Measurements from ENCODE around the gene ANKIB1. TPM values are rescaled to one million over a fixed set of nuclear protein-coding genes. Genes with fewer than 3 reads are reported as not detected.

ANKIB1 gene
- total and polyA plus RNA-seq, 2 donors (not counting 1 experiment from before 2014, with no cell fraction given): 53.4 to 60.4 TPM

DNA sequence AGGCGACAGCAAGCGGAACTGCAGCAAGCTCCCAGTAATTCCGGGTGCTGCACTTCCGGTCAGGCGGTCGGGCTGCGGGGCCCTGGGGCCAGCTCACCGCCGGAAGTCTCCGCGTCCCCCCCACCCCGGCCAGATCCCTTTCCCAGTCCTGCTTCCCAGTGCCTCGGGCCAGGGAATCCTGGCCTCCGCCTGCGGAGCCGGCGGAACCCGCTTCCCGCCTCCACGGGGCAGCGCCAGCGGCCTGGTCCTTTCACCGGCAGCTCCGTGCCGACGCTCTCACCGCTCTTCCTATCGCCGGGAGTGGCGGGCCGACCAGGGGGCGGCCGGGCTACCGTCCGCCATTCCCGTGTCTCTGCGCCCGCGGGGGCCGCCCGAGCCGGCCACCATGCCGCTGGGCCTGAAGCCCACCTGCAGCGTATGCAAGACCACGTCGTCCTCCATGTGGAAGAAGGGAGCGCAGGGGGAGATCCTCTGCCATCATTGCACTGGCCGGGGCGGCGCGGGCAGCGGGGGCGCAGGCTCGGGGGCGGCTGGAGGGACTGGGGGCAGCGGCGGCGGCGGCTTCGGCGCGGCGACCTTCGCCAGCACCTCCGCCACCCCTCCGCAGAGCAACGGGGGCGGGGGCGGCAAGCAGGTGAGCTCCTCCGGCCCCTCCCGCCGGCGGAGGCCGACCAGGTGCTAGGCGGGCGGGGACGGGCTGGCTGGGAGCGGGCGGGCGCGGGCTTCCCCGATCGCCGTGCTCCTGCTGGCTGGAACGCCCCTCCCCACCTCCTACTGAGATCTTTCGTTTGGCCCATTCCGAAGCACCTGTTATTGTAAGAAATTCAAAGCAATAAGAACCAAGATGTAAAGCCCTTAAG, 201.8 kb downstream of the ANKIB1 start, which contains the start of gene GATAD1:
TSS of gene GATAD1 (plus strand) at position 138 of the 860 bp plus-strand sequence. CDS start at position 386, 248 bp downstream.
- H3K27me3 ChIP-seq (ENCODE audit: control insufficient read depth, insufficient read depth, low read length): no peaks in the 10 kb centered on the region
- H3K36me3 ChIP-seq (ENCODE audit: control insufficient read depth, insufficient read depth, low read length): peaks cover 7% of the 10 kb centered on the region
- peak within 1 kb of the TSS; percentile 95 for H3K9ac ChIP-seq (ENCODE audit: insufficient read depth, low read length)
- peak within 1 kb of the TSS; percentile 88 for H3K27ac ChIP-seq (ENCODE audit: insufficient read depth, low read length)
- peaks cover 2% of the 10 kb centered on the region for H3K4me1 ChIP-seq (ENCODE audit: control insufficient read depth, extremely low read depth, insufficient read depth, low read length)
- H3K79me2 ChIP-seq (ENCODE audit: control insufficient read depth, insufficient read depth, low read length): peaks cover 11% of the 10 kb centered on the region
- TF ChIP-seq EZH2 (IDR thresholded peaks at IDR 0.05; ENCODE audit: low read length, missing control alignments) (no peak), CTCF (conservative IDR thresholded peaks at IDR 0.05 in 1 of 2, IDR thresholded peaks at IDR 0.05 in 1 of 2; ENCODE audit: low read depth in 1 of 2, low read length in 2 of 2) (peak; percentile 89 to 90)
- H3K4me2 ChIP-seq (ENCODE audit: extremely low read depth, insufficient read depth, low read length): peak within 1 kb of the TSS; percentile 71
- no peaks in the 10 kb centered on the region for H3K9me3 ChIP-seq (ENCODE audit: control insufficient read depth, insufficient read depth, low read depth, low read length)
- H2AFZ ChIP-seq (ENCODE audit: low read length): peak within 1 kb of the TSS; percentile 85
- DNase-seq (ENCODE audit: low read depth in 2 of 2): peak; percentile 89 to 93
- H4K20me1 ChIP-seq (ENCODE audit: control insufficient read depth, extremely low read depth, insufficient read depth, low read length): no peaks in the 10 kb centered on the region
- peak within 1 kb of the TSS; percentile 84 to 97 (median 88) for H3K4me3 ChIP-seq (replicated peaks in 1 of 4; ENCODE audit: control extremely low read depth in 1 of 4, insufficient read depth in 1 of 4, low read depth in 3 of 4, low read length in 4 of 4)

GRCh38 chr7:92448205-92448747, 202.5 kb downstream of the ANKIB1 start:
- no peaks in the 10 kb centered on the region for H3K27me3 ChIP-seq (ENCODE audit: control insufficient read depth, insufficient read depth, low read length)
- H3K4me1 ChIP-seq (ENCODE audit: control insufficient read depth, extremely low read depth, insufficient read depth, low read length): peaks cover 2% of the 10 kb centered on the region
- peak; percentile 49 to 57 for TF ChIP-seq CTCF (conservative IDR thresholded peaks at IDR 0.05 in 1 of 2, IDR thresholded peaks at IDR 0.05 in 1 of 2; ENCODE audit: low read depth in 1 of 2, low read length in 2 of 2)
- TF ChIP-seq EZH2 (IDR thresholded peaks at IDR 0.05; ENCODE audit: low read length, missing control alignments): no peak
- H3K36me3 ChIP-seq (ENCODE audit: control insufficient read depth, insufficient read depth, low read length): peaks cover 9% of the 10 kb centered on the region
- H3K4me2 ChIP-seq (ENCODE audit: extremely low read depth, insufficient read depth, low read length): peak overlapping the region; percentile 71
- peak overlapping the region; percentile 84 to 97 (median 88) for H3K4me3 ChIP-seq (replicated peaks in 1 of 4; ENCODE audit: control extremely low read depth in 1 of 4, insufficient read depth in 1 of 4, low read depth in 3 of 4, low read length in 4 of 4)
- H3K27ac ChIP-seq (ENCODE audit: insufficient read depth, low read length): peak overlapping the region; percentile 88
- peak overlapping the region; percentile 95 for H3K9ac ChIP-seq (ENCODE audit: insufficient read depth, low read length)
- peak overlapping the region; percentile 77 for H2AFZ ChIP-seq (ENCODE audit: low read length)
- H4K20me1 ChIP-seq (ENCODE audit: control insufficient read depth, extremely low read depth, insufficient read depth, low read length): no peaks in the 10 kb centered on the region
- no peaks in the 10 kb centered on the region for H3K9me3 ChIP-seq (ENCODE audit: control insufficient read depth, insufficient read depth, low read depth, low read length)
- peaks cover 11% of the 10 kb centered on the region for H3K79me2 ChIP-seq (ENCODE audit: control insufficient read depth, insufficient read depth, low read length)
- peak; percentile 63 to 65 for DNase-seq (ENCODE audit: low read depth in 2 of 2)

Other genes starting within 250 kb of the ANKIB1 start
- 343 and 784 TPM in 2 replicates for gene CYP51A1, start 111.5 kb upstream of the ANKIB1 start, total RNA-seq
- gene CYP51A1, start 111.5 kb upstream of the ANKIB1 start, polyA plus RNA-seq: 28.7 and 50.0 TPM in 2 replicates
- under 0.01 and 0.17 TPM in 2 replicates for gene LRRD1, start 66.8 kb upstream of the ANKIB1 start, total RNA-seq
- 0.02 and 0.06 TPM in 2 replicates for gene LRRD1, start 66.8 kb upstream of the ANKIB1 start, polyA plus RNA-seq
- 45.7 and 53.0 TPM in 2 replicates for gene KRIT1, start 60 bp upstream of the ANKIB1 start, total RNA-seq
- 37.9 and 52.3 TPM in 2 replicates for gene KRIT1, start 60 bp upstream of the ANKIB1 start, polyA plus RNA-seq
- gene GATAD1, start 201.5 kb downstream of the ANKIB1 start, total RNA-seq: 25.9 and 32.4 TPM in 2 replicates
- gene GATAD1, start 201.5 kb downstream of the ANKIB1 start, polyA plus RNA-seq: 21.7 and 32.1 TPM in 2 replicates
- not detected in 2 replicates for gene ERVW-1, start 232.0 kb downstream of the ANKIB1 start, total RNA-seq
- gene ERVW-1, start 232.0 kb downstream of the ANKIB1 start, polyA plus RNA-seq: not detected in 2 replicates